Fibroblast of skin of right biceps (primary cell): ENCODE data around the gene GRIK4.

Source experiments
- DNase-seq: peaks from one replicate; pipeline ENCODE4 v3.0.0-alpha.2; 2013

GRIK4 gene

GRCh38 chr11:120510406-120511115 is 987 bp upstream of the GRIK4 start:
- DNase-seq, result no peak

GRCh38 chr11:120511820-120512738 is 531 bp downstream of the GRIK4 start:
- DNase-seq, result no peak

- no peak for DNase-seq
These were observed 1.3 kb downstream of the GRIK4 start for GRCh38 chr11:120512739-120513435.

DNA sequence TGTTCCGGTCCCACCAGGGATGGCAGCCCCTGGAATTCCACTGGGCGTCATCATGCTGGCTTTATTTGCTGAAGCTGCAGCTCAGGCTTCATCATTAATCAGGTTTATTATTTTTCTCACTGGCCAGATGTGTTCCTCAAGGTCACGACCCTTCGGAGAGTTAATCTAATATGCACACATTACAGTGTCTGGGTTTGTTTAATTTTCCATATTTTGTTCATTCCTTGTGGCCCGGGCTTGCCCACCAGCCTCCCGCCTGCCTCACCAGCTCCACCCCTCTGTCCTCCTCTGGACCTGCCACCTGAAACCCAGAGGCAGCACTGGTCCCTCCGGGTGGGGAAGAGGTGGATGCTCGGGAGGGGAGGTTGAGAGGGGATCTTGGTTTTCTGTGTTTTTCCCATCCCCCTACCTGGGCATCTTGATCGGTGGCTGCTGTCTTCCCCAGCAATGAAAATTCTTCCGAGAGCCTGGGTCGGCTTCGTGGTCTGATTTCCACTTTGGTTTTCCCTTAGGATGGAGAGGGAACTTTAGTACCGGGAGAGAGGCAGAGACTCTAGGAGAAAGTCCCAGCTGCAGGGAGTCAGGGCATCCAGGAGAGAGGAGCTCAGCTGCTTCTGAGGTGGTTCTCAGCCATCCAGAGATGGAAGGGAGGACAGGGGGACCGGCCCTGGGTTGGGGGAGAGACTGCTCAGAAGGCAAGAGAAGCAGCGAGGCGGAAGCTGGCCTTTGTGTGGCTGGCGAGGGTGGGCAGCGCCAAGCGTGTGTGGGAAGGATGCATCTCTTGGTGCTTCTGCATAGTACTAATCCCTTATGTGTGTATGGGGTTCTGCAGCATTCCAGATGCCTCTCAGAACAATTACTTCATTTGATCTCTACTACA is 2.1 kb downstream of the GRIK4 start:
- no peak for DNase-seq

GRCh38 chr11:120514541-120515121 is 3.1 kb downstream of the GRIK4 start:
- DNase-seq, result no peak

- no peak for DNase-seq
These were observed 3.7 kb downstream of the GRIK4 start for GRCh38 chr11:120515186-120515723.

DNA sequence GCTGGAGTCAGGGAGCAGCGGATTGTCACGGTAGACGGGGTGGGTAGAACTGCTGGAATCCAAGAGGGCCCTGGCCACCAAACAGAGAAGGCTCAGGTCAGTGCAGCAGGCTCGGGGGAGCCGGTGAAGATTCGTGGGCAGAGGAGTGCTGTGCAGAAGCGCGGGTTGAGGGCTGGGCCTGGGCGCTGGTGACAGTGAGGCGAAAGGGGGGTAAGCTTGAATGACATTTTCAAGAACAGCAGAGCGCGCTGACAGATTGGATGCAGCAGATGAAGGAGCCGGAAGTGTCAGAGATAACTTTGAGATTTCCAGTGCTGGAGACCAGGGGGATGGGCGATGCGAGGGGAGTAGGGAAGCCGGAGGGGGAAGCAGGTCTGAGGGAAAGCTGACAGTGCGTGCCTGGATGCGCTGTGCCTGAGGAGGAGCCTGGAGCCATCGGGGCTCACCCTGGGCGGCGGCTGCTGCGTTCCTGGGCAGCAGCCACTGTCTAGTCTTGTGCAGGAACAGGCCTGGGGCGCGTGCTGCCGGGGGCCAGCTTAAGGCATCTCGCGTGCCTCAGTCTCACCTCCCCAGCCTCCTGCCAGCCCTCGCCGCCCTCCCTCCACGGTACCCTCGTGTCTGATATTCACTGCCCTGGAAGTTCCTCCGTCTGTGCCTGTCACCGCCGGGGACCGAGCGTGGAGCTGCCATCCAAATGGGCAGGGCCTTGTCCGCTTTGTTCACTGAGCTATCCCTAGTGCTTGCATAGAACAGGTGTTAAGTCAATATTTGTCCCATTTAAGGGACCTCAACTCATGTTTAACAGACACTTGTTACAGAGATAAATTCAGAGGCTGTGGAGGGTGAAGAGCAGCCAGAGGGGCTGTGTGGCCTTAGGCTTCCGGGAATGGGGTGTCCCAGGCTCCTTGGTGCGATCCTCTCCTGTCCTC is 5.2 kb downstream of the GRIK4 start:
- DNase-seq, result no peak

DNA sequence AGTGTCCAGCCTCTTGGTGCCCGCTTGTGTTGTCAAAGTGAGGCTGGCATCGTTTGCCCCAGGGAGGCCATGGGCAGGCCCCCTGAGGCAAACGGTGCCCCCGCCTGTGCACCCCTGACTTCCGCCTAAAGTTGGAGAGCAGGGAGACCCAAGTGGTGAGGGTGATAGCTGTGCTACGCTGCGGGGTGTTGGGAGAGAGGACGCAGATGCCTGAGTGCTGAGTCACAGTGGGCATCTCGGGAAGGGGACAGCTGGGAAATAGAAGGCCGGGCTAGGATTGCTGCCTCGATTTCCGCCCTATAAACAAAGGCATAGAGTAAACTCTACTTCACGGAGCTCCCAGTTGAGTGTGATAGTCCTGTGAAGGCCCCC is 5.8 kb downstream of the GRIK4 start:
- DNase-seq, result no peak

DNA sequence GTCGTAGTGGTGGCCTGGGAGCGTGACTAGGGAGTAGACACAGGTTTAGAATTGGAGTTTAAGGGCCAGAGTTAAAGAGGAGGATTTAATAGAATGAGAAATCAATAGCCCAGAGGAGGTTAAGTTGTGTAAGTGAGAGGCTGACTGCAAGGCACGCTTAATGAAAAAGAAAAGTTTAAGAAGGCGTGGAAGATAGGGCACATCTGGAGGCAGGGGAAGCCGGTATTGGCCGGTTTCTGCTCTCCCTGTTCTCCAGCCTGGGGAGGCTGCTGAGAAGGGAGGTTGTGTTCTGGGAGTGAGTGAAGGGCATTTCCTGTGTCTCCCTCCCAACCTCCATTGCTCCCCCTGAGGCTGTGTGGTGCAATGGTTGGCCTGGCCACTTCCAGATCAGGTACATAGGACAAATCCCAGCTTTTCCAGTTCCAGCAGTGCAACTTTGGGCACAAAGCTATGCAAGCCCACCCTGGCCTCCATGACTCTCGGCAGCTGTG is 6.3 kb downstream of the GRIK4 start:
- no peak for DNase-seq

DNA sequence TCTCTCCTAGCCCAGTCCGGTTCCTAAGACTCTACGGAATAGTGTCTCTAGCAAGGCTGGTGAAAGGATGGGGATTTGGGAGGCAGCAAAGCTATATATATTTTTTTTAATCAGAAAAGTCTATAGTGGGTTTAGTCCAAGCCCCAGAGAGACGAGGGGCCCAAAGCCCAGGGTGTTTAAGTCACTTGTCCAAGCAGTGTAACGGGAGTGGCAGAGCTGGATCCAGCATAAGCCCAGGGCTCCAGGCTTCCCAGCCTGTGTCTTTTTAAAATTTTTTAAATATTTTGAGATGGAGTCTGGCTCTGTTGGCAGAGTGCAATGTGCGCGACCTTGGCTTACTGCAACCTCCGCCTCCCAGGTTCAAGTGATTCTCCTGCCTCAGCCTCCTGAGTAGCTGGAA is 6.8 kb downstream of the GRIK4 start:
- no peak for DNase-seq

- no peak for DNase-seq
These were observed 7.9 kb downstream of the GRIK4 start for GRCh38 chr11:120519474-120519873.

- DNase-seq, result no peak
These were observed 8.7 kb downstream of the GRIK4 start for GRCh38 chr11:120520091-120520822.

GRCh38 chr11:120521176-120521575 is 9.6 kb downstream of the GRIK4 start:
- DNase-seq, result no peak

DNA sequence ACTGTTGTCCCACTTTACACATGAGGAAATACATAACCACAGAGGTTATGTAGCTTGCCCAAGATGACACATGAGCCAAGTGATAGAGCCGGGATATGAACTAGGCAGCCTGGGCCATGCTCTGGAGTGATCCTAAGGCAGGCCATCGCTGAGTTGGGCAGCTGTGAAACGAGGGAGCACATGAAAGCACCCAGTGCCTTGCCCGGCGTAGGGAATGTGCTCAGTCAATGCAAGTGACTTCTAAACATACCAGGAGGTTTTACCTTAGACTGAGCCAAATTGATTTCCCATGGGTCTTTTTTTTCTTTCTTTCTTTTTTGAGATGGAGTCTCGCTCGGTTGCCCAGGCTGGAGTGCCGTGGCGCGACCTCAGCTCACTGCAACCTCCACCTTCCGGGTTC is 10.5 kb downstream of the GRIK4 start:
- no peak for DNase-seq

- no peak for DNase-seq
These were observed 11.2 kb downstream of the GRIK4 start for GRCh38 chr11:120522736-120523135.

DNA sequence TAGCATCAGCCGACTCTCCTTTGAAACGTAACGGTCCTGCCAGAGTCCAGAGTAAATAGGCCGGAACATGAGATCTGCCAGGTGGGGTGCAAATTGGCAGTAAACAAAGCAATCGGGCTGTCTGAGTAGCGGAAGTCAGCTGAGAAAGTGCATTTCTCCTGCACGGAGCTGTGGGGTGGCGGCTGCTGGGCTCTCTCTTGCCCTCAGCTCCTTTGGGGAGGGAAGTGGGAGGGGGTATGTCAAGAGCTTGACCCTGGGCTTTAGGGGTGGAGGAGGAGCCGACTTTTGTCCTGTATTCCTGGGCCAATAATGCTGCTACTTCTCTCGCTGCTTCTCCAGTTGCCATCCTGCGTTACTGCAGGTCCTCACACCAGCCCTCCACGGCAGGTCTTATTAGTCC is 11.6 kb downstream of the GRIK4 start:
- DNase-seq, result no peak

DNA sequence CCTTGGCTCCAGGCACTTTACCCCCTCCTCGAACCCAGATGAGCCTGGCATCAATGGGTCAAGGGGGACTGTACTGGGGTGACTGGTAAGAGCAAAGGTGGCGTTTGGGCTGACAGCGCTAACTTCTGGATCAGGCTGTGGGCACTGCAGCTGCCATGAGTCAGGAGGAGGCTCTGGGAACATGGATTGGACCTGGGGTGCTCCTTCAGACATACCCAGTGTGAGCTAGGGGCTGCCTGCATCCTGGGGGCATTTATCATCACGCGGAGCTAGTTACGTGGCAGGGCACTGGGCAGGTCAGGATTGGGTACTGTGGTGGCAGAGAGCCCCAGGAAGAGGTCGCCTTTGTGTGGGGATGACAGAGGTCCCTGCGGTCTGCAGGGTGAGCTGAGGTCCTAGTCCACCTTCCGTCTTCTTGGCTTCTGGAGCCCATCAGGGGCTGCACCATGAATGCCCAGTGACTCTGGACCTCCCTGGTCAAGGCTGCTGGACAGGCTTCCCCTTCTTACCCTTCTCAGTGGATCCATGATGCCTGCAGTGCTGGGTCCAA is 13.1 kb downstream of the GRIK4 start:
- DNase-seq, result no peak

DNA sequence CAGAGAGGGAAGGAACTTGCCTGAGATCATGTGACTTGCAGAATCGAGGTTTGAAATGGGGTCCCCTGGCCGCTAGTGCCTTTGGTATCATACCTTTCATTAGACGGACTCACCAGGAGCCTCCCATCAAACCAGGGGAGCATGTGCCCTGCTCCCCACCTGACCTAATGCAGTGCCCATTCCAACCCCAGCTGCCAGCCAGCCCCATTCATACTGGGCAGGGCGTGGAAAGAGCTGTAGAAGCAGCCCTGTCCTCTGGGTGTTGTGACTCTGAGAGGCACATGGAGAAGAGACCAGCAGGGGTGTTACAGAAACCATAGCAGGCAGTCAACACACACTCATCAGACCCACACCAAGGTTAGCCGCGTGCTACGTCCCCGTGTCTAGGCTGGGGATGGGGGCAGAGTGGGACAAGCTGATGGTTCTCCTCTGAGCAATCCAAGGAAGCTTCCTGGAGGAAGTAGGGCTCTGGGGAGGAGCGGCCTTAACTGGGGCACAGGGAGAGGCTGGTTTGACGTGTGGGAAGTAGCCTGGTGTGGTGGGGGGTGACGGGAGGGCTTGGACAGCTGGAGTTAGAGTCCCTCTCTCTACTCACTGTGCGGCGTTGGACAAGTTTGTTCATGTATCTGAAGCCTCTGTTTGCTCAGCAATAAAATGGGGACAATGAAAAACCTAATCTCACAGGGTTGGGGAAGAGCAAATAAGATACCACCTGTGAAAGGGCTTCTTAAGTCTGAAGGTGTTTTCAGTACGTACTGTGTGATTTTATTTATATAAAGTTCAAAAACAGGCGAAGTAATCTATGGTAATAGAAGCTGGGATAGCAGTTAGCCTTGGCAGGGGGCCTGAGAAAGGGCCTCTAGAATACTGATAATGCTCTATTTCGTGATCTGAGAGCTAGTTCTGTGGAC is 14.0 kb downstream of the GRIK4 start:
- DNase-seq, result no peak
